Endothelial cell of umbilical vein (primary cell): ENCODE data around the gene SLC25A21.

Experiments used
- CTCF ChIP-seq, 2 donors: IDR thresholded peaks; 1 replicate in 1 of 2; 2 replicates in 1 of 2; pipeline ENCODE4 v1.5.1; 2011; ENCODE audit warnings: low read length in 2 of 2, mild to moderate bottlenecking in 2 of 2, moderate library complexity in 2 of 2, control low read depth in 1 of 2, inconsistent platforms in 1 of 2, low read depth in 1 of 2; ENCODE audit not compliant: insufficient read depth in 1 of 2; ENCODE audit errors: extremely low read depth in 1 of 2
- EZH2 ChIP-seq: IDR thresholded peaks from 2 replicates; pipeline ENCODE4 v1.6.1; 2012; ENCODE audit warnings: borderline replicate concordance, low read depth, mild to moderate bottlenecking, moderate library complexity, low read length, inconsistent platforms; ENCODE audit not compliant: severe bottlenecking
- JUN ChIP-seq: IDR thresholded peaks from 2 replicates; pipeline ENCODE4 v1.6.1; 2011; ENCODE audit warnings: borderline replicate concordance, low read depth; ENCODE audit not compliant: insufficient read length, insufficient read depth
- MAX ChIP-seq: IDR thresholded peaks from 2 replicates; pipeline ENCODE4 v1.6.1; 2011; ENCODE audit not compliant: insufficient read depth, insufficient read length
- POLR2A ChIP-seq: IDR thresholded peaks from 2 replicates; pipeline ENCODE4 v1.6.1; 2012; ENCODE audit warnings: low read depth, mild to moderate bottlenecking, control low read depth, low read length
- POLR2AphosphoS5 ChIP-seq: IDR thresholded peaks from 2 replicates; pipeline ENCODE4 v1.6.1; 2012; ENCODE audit warnings: low read depth, mild to moderate bottlenecking, control low read depth, low read length, moderate library complexity; ENCODE audit not compliant: insufficient read depth

- TF ChIP-seq JUN (no peak), POLR2A (peak; percentile 58), CTCF (IDR thresholded peaks at IDR 0.05; ENCODE audit: extremely low read depth in 1 of 2, insufficient read depth in 1 of 2, low read depth in 1 of 2, low read length in 2 of 2) (peak in 1 of 2 donors; percentile 40), EZH2 (no peak), POLR2AphosphoS5 (peak; percentile 68), MAX (no peak)
Measured at GRCh38 chr14:37172024-37172869, at the start of gene SLC25A21.
